ENCODE data around the gene METRN.

METRN gene

GRCh38 chr16:695355-696089 lies 19.4 kb upstream of the METRN start (continued):
- TF ChIP-seq, protein P1, sequence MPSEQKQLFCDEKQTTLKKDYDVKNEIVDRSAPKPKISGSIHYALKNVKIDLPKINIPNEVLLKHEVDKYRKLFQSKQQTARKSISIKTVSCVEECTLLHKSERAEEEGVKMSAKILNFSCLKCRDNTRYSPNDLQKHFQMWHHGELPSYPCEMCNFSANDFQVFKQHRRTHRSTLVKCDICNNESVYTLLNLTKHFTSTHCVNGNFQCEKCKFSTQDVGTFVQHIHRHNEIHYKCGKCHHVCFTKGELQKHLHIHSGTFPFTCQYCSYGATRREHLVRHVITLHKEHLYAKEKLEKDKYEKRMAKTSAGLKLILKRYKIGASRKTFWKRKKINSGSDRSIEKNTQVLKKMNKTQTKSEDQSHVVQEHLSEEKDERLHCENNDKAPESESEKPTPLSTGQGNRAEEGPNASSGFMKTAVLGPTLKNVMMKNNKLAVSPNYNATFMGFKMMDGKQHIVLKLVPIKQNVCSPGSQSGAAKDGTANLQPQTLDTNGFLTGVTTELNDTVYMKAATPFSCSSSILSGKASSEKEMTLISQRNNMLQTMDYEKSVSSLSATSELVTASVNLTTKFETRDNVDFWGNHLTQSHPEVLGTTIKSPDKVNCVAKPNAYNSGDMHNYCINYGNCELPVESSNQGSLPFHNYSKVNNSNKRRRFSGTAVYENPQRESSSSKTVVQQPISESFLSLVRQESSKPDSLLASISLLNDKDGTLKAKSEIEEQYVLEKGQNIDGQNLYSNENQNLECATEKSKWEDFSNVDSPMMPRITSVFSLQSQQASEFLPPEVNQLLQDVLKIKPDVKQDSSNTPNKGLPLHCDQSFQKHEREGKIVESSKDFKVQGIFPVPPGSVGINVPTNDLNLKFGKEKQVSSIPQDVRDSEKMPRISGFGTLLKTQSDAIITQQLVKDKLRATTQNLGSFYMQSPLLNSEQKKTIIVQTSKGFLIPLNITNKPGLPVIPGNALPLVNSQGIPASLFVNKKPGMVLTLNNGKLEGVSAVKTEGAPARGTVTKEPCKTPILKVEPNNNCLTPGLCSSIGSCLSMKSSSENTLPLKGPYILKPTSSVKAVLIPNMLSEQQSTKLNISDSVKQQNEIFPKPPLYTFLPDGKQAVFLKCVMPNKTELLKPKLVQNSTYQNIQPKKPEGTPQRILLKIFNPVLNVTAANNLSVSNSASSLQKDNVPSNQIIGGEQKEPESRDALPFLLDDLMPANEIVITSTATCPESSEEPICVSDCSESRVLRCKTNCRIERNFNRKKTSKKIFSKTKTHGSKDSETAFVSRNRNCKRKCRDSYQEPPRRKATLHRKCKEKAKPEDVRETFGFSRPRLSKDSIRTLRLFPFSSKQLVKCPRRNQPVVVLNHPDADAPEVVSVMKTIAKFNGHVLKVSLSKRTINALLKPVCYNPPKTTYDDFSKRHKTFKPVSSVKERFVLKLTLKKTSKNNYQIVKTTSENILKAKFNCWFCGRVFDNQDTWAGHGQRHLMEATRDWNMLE (tag by site-specific recombination; conservative IDR thresholded peaks at IDR 0.05; ENCODE audit: low read depth): no peak

GRCh38 chr16:698911-699671 lies 15.8 kb upstream of the METRN start:
- H3K4me1 ChIP-seq (ENCODE audit: control insufficient read depth, insufficient read depth, low read length): no peaks in the 10 kb centered on the region
- H3K27ac ChIP-seq (ENCODE audit: extremely low read depth, low read depth, low read length): no peak overlapping the region
- no peaks in the 10 kb centered on the region for H3K9me3 ChIP-seq (ENCODE audit: control insufficient read depth, insufficient read depth, low read depth, low read length)
- no peak overlapping the region for H3K4me3 ChIP-seq (ENCODE audit: low read depth, low read length)
- CTCF ChIA-PET: no interaction called here
- POLR2A ChIA-PET: interaction anchor here (0.7 to 1.1 kb wide), 2 partner anchors 9 to 83 kb away, joined by 3 to 6 read pairs; partner anchors contain the start of gene WDR24
- H3K36me3 ChIP-seq (ENCODE audit: control insufficient read depth in 2 of 2, insufficient read depth in 1 of 2, low read length in 2 of 2): no peaks in the 10 kb centered on the region
- no peak for TF ChIP-seq PRDM6 (tag by site-specific recombination; IDR thresholded peaks at IDR 0.05)
- TF ChIP-seq, protein P2, sequence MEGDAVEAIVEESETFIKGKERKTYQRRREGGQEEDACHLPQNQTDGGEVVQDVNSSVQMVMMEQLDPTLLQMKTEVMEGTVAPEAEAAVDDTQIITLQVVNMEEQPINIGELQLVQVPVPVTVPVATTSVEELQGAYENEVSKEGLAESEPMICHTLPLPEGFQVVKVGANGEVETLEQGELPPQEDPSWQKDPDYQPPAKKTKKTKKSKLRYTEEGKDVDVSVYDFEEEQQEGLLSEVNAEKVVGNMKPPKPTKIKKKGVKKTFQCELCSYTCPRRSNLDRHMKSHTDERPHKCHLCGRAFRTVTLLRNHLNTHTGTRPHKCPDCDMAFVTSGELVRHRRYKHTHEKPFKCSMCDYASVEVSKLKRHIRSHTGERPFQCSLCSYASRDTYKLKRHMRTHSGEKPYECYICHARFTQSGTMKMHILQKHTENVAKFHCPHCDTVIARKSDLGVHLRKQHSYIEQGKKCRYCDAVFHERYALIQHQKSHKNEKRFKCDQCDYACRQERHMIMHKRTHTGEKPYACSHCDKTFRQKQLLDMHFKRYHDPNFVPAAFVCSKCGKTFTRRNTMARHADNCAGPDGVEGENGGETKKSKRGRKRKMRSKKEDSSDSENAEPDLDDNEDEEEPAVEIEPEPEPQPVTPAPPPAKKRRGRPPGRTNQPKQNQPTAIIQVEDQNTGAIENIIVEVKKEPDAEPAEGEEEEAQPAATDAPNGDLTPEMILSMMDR (tag by site-specific recombination; IDR thresholded peaks at IDR 0.05): no peak
- TF ChIP-seq ZNF324 (tag by site-specific recombination; IDR thresholded peaks at IDR 0.05): no peak
- TF ChIP-seq REPIN1 (tag by site-specific recombination; IDR thresholded peaks at IDR 0.05; ENCODE audit: low read depth): no peak
- TF ChIP-seq GLIS2 (tag by site-specific recombination; IDR thresholded peaks at IDR 0.05): no peak
- TF ChIP-seq ZNF416 (tag by site-specific recombination; IDR thresholded peaks at IDR 0.05): no peak
- no peak for TF ChIP-seq SP7 (tag by site-specific recombination; IDR thresholded peaks at IDR 0.05)
- no peak for TF ChIP-seq SALL2 (tag by site-specific recombination; IDR thresholded peaks at IDR 0.05; ENCODE audit: borderline replicate concordance)
- TF ChIP-seq ZNF626 (tag by site-specific recombination; IDR thresholded peaks at IDR 0.05): no peak
- TF ChIP-seq SP2 (tag by site-specific recombination; IDR thresholded peaks at IDR 0.05): no peak
- TF ChIP-seq, protein P3, sequence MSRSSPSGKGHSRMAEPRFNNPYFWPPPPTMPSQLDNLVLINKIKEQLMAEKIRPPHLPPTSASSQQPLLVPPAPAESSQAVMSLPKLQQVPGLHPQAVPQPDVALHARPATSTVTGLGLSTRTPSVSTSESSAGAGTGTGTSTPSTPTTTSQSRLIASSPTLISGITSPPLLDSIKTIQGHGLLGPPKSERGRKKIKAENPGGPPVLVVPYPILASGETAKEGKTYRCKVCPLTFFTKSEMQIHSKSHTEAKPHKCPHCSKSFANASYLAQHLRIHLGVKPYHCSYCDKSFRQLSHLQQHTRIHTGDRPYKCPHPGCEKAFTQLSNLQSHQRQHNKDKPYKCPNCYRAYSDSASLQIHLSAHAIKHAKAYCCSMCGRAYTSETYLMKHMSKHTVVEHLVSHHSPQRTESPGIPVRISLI (tag by site-specific recombination; IDR thresholded peaks at IDR 0.05): peak; percentile 42; the same call in 1 of the 2 replicates
- TF ChIP-seq, protein P4, sequence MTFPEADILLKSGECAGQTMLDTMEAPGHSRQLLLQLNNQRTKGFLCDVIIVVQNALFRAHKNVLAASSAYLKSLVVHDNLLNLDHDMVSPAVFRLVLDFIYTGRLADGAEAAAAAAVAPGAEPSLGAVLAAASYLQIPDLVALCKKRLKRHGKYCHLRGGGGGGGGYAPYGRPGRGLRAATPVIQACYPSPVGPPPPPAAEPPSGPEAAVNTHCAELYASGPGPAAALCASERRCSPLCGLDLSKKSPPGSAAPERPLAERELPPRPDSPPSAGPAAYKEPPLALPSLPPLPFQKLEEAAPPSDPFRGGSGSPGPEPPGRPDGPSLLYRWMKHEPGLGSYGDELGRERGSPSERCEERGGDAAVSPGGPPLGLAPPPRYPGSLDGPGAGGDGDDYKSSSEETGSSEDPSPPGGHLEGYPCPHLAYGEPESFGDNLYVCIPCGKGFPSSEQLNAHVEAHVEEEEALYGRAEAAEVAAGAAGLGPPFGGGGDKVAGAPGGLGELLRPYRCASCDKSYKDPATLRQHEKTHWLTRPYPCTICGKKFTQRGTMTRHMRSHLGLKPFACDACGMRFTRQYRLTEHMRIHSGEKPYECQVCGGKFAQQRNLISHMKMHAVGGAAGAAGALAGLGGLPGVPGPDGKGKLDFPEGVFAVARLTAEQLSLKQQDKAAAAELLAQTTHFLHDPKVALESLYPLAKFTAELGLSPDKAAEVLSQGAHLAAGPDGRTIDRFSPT (tag by site-specific recombination; IDR thresholded peaks at IDR 0.05): peak; percentile 44; the same call in 1 of the 2 replicates
- TF ChIP-seq ZBTB6 (tag by site-specific recombination; IDR thresholded peaks at IDR 0.05): peak; percentile 36; the same call in 1 of the 2 replicates
- 0 out of 2 replicates have a peak, but pooled peaks have one; percentile 44 for TF ChIP-seq ZNF366 (tag by site-specific recombination; conservative IDR thresholded peaks at IDR 0.05)
- no peak for TF ChIP-seq ZNF449 (tag by site-specific recombination; IDR thresholded peaks at IDR 0.05)
- TF ChIP-seq KLF8 (tag by site-specific recombination; IDR thresholded peaks at IDR 0.05): no peak

Measured in HEK293 (cell line).